ENCODE data around the gene FKBP8. TPM values are rescaled to one million over a fixed set of nuclear protein-coding genes. Genes with fewer than 3 reads are reported as not detected.

FKBP8 gene
- 178 and 405 TPM in 2 replicates for total RNA-seq

DNA sequence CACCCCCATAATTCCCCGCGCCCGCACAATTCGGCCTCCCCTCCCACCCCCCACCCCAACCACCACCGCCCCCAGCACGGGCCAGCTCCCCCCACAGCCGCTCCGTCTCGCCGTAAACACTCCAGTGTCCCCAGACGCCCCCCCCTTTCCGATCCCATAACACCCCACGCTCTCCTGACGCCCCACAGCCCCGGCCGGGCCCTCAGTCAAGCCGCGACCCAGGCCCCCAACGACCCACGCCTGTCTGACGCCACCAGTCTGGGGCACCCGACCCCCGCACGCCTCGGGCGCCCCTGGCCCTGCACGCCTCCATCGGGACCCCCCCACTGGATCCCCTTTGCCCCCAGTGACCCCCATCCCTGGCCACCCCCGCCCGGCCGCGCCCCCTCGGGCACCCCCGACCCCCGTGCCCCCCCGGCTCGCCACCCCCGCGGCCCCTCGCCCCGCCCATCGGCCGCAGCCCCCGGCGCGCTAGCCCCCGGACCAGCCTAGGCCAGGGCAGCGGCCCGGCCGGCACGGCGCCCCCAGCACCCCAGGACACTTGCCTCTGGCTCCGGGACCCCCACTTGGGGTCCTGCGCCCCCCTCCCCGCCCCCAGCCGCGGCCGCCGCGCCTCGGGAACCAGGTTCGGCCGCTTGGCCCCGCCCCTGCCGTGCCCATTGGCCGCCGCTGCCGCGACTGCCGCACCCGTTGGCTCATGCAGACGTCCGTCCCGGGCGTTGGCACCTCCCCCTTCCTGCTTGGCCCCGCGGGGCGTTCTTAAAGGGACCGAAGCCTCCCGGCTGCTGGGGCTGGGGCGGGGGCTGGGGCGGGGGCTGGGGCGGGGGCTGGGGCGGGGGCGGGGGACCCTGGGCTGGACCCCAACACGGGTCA is at the start of gene FKBP8:
TSS of gene FKBP8 (minus strand) at position 633 of the 873 bp plus-strand sequence. CDS start 1,603 bp downstream, outside the sequence.

DNA sequence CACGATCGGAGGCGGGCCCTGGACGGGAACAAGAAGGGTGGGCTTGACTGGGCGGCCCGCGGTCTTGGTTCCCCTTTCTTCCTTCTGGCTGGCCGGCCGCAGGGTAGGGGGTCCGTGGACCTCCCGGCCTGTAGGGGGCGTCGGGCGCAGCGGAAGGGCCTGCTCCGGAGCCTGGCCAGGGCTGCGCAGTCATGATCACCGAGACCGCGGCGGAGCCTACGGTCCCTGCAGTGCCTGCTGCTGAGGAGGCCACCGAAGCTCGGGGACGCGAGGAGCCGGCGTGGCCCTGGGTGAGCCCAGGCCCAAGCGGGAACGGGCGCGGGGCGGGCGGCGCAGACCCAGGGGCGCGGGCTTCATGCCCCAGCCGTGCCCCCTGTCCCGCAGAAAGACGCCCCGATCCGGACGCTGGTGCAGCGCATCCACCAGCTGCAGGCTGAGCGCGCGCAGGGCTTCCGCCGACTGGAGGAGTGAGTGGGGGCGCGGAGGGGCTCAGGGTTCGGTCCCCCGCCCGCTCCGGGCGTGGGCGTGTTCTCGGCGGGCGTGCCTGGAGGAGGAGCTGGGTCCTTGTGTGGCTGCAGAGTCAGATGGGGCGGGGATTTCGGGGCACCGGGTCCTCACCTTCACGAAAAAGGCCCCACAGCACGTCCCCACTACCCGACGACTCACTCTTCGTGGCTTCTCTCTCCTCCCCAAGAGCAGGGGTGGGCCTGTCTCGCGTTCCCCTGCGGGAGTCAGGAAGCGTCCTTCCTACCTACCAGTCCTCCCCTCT is 45.4 kb upstream of the FKBP8 start, which contains the start of gene REX1BD:
TSS of gene REX1BD (plus strand) at position 188 of the 769 bp plus-strand sequence. CDS start at position 192, 4 bp downstream.

DNA sequence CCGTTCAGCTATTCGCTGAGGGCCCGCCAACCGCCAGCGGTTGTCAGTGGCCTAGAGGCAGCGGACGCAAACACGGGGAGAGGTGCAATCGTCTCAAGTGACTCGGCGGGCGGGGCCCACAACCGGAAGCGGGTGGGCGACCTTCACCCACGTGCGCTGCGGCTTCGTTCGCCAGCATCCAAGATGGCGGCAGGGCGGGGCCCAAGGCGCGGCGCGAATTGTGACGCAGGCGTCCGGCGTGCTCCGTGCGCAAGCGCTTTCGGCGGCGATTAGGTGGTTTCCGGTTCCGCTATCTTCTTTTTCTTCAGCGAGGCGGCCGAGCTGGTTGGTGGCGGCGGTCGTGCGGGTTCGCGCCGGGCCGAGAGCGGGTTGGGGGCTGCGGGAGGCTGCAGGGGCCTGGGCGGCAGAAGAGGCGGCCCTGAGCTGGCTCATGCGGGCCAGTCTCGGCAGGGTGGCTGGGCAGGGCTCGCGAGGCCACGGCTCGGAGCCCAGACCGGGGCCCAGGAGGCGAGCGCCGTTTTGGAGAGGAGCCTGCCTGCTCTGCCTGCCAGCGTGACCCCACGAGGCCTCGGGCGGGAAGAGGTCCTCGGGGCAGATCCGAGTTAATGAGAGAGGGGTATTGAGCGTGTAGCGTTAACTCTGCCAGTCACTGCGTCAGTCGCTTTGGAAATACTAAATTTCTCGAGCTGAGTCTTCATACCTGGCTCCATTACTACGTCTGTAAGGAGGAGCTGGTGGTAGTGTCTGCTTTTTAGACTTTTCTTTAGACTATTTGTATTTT is 28.4 kb upstream of the FKBP8 start, which contains the start of gene UBA52:
TSS of gene UBA52 (plus strand) at position 294 of the 781 bp plus-strand sequence. CDS start 1,444 bp downstream, outside the sequence.

DNA sequence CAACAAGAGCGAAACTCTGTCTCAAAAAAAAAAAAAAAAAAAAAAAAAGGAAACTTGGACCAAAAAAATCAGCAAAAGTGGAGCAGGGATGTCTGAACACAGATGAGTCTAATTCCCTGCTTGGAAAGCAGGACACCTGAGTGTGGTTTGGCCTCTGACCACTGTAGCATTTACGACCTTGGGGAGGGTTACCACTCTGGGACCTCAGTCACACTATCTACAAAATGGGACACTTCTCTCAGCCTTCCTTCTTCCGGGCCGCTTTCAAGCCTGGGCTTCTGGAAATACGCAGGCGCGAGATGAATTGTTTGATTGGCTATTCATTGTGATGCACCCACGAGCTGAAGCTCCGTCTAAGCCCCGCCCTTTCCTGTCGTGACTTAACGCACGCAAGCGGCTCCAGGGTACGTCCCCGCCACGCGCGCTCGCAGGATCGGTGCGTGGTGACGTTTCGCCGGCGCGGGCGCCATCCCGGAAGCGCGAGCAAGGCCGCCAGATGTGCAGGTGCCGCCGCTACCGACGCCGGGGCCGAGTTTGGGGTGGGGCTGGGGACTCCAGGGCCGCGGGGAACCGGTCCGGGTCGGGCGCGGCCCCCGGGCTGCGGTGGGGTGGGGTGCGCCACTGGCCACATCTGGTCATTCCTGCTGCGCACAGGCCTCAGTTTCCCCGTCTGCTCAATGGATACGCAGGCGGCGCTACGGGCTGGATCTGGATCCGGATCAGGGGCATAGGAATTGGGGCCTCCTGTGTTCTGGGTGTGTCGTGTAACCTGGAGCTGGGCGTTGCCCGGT is 14.2 kb upstream of the FKBP8 start, which contains the start of gene KXD1:
TSS of gene KXD1 (plus strand) at position 460 of the 791 bp plus-strand sequence. CDS start 4,187 bp downstream, outside the sequence.

DNA sequence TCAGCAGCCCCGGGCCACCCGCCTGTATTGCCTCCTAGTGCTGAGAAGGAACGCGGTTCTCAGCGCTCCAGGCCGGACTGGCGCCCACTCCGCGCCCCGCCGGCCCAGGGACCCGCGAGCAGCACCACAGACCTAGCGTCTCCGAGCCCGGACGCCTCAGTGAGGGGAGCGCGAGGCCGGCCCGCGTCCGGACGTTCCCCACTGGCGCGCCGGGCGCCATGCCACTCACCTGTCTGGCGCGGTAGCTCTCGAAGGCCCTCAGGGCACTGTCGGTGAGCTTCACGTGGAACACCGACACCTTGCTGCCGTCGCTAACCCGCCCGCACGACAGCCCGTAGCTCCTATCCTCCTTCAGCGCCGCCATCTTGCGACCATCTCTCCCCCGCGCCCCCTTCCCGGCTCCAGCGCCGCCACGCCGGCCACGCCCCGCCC is 21.7 kb downstream of the FKBP8 start, which contains the start of gene ELL:
TSS of gene ELL (minus strand) at position 379 of the 432 bp plus-strand sequence. CDS start at position 364, 15 bp downstream.

Other genes with a start within 250 kb of the FKBP8 start
- 88.8 and 171 TPM in 2 replicates for gene LSM4, start 220.5 kb downstream of the FKBP8 start, total RNA-seq
- 40.8 and 45.5 TPM in 2 replicates for gene PGPEP1, start 203.0 kb downstream of the FKBP8 start, total RNA-seq
- gene GDF15, start 157.4 kb downstream of the FKBP8 start, total RNA-seq = 98.2 and 1,056 TPM in 2 replicates
- 0.14 and 0.44 TPM in 2 replicates for gene LRRC25, start 146.0 kb downstream of the FKBP8 start, total RNA-seq
- 65.7 and 128 TPM in 2 replicates for gene SSBP4, start 124.2 kb downstream of the FKBP8 start, total RNA-seq
- 24.9 and 56.5 TPM in 2 replicates for gene ISYNA1, start 105.4 kb downstream of the FKBP8 start, total RNA-seq
- 23.9 and 27.6 TPM in 2 replicates for gene ELL, start 21.5 kb downstream of the FKBP8 start, total RNA-seq
- 124 and 142 TPM in 2 replicates for gene KXD1, start 14.3 kb upstream of the FKBP8 start, total RNA-seq
- 743 and 1,675 TPM in 2 replicates for gene UBA52, start 28.3 kb upstream of the FKBP8 start, total RNA-seq
- 27.4 and 51.0 TPM in 2 replicates for gene REX1BD, start 45.2 kb upstream of the FKBP8 start, total RNA-seq
- under 0.01 and 2.6 TPM in 2 replicates for gene CRLF1, start 63.2 kb upstream of the FKBP8 start, total RNA-seq
- gene TMEM59L, start 69.3 kb upstream of the FKBP8 start, total RNA-seq = 0.14 and 0.88 TPM in 2 replicates
- 6.6 and 7.4 TPM in 2 replicates for gene KLHL26, start 93.5 kb upstream of the FKBP8 start, total RNA-seq
- 3.0 and 3.5 TPM in 2 replicates for gene CRTC1, start 140.1 kb upstream of the FKBP8 start, total RNA-seq
- gene COMP, start 247.7 kb upstream of the FKBP8 start, total RNA-seq = not detected in 2 replicates